A549 (cell line): ENCODE measurements around the gene KRT84.

Experiments used
- BHLHE40 ChIP-seq: IDR thresholded peaks from 2 replicates; pipeline ENCODE4 v1.6.1; 2012; ENCODE audit warnings: low read depth, low read length, inconsistent platforms
- CEBPB ChIP-seq, 2 experiments: fragments of >200 bp in 1 of 2; sonication (Bioruptor Twin) in 1 of 2; formaldehyde crosslinking in 1 of 2; IDR thresholded peaks; 2 replicates each; pipeline ENCODE4 v1.6.1; 2012 to 2016
- CTCF ChIP-seq: fragments of >200 bp; sonication (Bioruptor Twin); formaldehyde crosslinking; IDR thresholded peaks from 3 replicates; pipeline ENCODE4 v1.5.1; 2016
- ELK1 ChIP-seq: fragments of 150-350 bp; IDR thresholded peaks from 2 replicates; pipeline ENCODE4 v1.6.1; 2014; ENCODE audit warnings: low read depth, mild to moderate bottlenecking, low read length
- FOSL2 ChIP-seq, 2 experiments: fragments of 450-650 bp in 1 of 2; fragments of >200 bp in 1 of 2; sonication (Bioruptor Twin) in 1 of 2; formaldehyde crosslinking; IDR thresholded peaks; 2 replicates each; pipeline versions ENCODE4 v1.5.0 to v1.6.1; 2016 to 2020; ENCODE audit warnings: mild to moderate bottlenecking in 1 of 2, moderate library complexity in 1 of 2
- JUN ChIP-seq, 2 experiments: fragments of >200 bp; sonication (Bioruptor Twin); formaldehyde crosslinking; IDR thresholded peaks; 2 replicates in 1 of 2; 3 replicates in 1 of 2; pipeline ENCODE4 v1.6.1; 2016 to 2017
- POLR2AphosphoS2 ChIP-seq: conservative IDR thresholded peaks from 2 replicates; pipeline ENCODE4 v1.6.1; 2012; ENCODE audit warnings: low read length, improper control_type of control experiment, inconsistent platforms
- REST ChIP-seq: fragments of 200-600 bp; sonication (generic); IDR thresholded peaks from 2 replicates; pipeline ENCODE4 v1.6.1; 2016; ENCODE audit warnings: antibody characterized with exemption, mild to moderate bottlenecking, moderate library complexity
- RNF2 ChIP-seq: fragments of 200-600 bp; sonication (generic); IDR thresholded peaks from 2 replicates; pipeline ENCODE4 v1.6.1; 2016; ENCODE audit warnings: low read depth, mild to moderate bottlenecking, antibody characterized with exemption, moderate library complexity, borderline replicate concordance
- TF ChIP-seq, protein P1 (sequence below): IDR thresholded peaks from 2 replicates; pipeline ENCODE4 v1.6.1; 2012; ENCODE audit warnings: low read depth, borderline replicate concordance

GRCh38 chr12:52347016-52347415 is 38.4 kb downstream of the KRT84 start:
- no peak for TF ChIP-seq RNF2
- TF ChIP-seq CTCF: no peak
- no peak for TF ChIP-seq BHLHE40
- TF ChIP-seq CEBPB (IDR thresholded peaks at IDR 0.05): no peak
- no peak for TF ChIP-seq JUN (IDR thresholded peaks at IDR 0.05)
- no peak for TF ChIP-seq POLR2AphosphoS2
- TF ChIP-seq REST: no peak
- no peak for TF ChIP-seq FOSL2 (IDR thresholded peaks at IDR 0.05)
- no peak for TF ChIP-seq FOSL2 (CRISPR knock-in tag; IDR thresholded peaks at IDR 0.05)
- TF ChIP-seq ELK1: no peak
- TF ChIP-seq, protein P1, sequence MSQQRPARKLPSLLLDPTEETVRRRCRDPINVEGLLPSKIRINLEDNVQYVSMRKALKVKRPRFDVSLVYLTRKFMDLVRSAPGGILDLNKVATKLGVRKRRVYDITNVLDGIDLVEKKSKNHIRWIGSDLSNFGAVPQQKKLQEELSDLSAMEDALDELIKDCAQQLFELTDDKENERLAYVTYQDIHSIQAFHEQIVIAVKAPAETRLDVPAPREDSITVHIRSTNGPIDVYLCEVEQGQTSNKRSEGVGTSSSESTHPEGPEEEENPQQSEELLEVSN: no peak
